KMS-11 (cell line): ENCODE data around the gene KIF27.

Source experiments
- H2AFZ ChIP-seq: fragments of 200-600 bp; sonication (generic); 2 replicates; pipeline ENCODE4 v1.6.1; 2016; ENCODE audit warnings: antibody characterized with exemption, mixed run types, low read depth
- H3K27ac ChIP-seq: fragments of 200-600 bp; sonication (generic); 2 replicates; pipeline ENCODE4 v1.6.1; 2016; ENCODE audit warnings: mild to moderate bottlenecking, mixed run types
- H3K27me3 ChIP-seq: fragments of 200-600 bp; sonication (generic); 2 replicates; pipeline ENCODE4 v1.6.1; 2017; ENCODE audit warnings: mild to moderate bottlenecking, low read depth, mixed run types, moderate library complexity; ENCODE audit not compliant: insufficient read depth
- H3K36me3 ChIP-seq: fragments of 200-600 bp; sonication (generic); 2 replicates; pipeline ENCODE4 v1.6.1; 2017; ENCODE audit warnings: mild to moderate bottlenecking, mixed run types; ENCODE audit not compliant: insufficient read depth
- H3K4me1 ChIP-seq: fragments of 200-600 bp; sonication (generic); 2 replicates; pipeline ENCODE4 v1.6.1; 2016; ENCODE audit warnings: mild to moderate bottlenecking, low read depth, mixed run types; ENCODE audit not compliant: poor library complexity, severe bottlenecking
- H3K4me2 ChIP-seq: fragments of 200-600 bp; sonication (generic); 2 replicates; pipeline ENCODE4 v1.7.0; 2016; ENCODE audit warnings: mild to moderate bottlenecking, mixed run types
- H3K4me3 ChIP-seq: fragments of 200-600 bp; sonication (generic); IDR thresholded peaks from 2 replicates; pipeline ENCODE4 v1.6.1; 2017; ENCODE audit warnings: low read depth, low read length, mixed read lengths; ENCODE audit not compliant: insufficient read depth
- H3K79me2 ChIP-seq: fragments of 200-600 bp; sonication (generic); 2 replicates; pipeline ENCODE4 v1.6.1; 2016; ENCODE audit warnings: low read depth, mixed run types; ENCODE audit not compliant: insufficient read depth
- H3K9ac ChIP-seq: fragments of 200-600 bp; sonication (generic); 2 replicates; pipeline ENCODE4 v1.6.1; 2016; ENCODE audit warnings: mild to moderate bottlenecking, mixed run types
- H4K20me1 ChIP-seq: fragments of 200-600 bp; sonication (generic); 2 replicates; pipeline ENCODE4 v1.6.1; 2016; ENCODE audit warnings: mild to moderate bottlenecking, mixed run types; ENCODE audit not compliant: insufficient read depth
- TF ChIP-seq, protein P1 (sequence below): fragments of 200-600 bp; sonication (generic); conservative IDR thresholded peaks from 2 replicates; pipeline ENCODE4 v1.6.1; 2017; ENCODE audit warnings: low read depth, mild to moderate bottlenecking, antibody characterized with exemption, low read length, moderate library complexity, mixed read lengths

KIF27 gene, protein sequence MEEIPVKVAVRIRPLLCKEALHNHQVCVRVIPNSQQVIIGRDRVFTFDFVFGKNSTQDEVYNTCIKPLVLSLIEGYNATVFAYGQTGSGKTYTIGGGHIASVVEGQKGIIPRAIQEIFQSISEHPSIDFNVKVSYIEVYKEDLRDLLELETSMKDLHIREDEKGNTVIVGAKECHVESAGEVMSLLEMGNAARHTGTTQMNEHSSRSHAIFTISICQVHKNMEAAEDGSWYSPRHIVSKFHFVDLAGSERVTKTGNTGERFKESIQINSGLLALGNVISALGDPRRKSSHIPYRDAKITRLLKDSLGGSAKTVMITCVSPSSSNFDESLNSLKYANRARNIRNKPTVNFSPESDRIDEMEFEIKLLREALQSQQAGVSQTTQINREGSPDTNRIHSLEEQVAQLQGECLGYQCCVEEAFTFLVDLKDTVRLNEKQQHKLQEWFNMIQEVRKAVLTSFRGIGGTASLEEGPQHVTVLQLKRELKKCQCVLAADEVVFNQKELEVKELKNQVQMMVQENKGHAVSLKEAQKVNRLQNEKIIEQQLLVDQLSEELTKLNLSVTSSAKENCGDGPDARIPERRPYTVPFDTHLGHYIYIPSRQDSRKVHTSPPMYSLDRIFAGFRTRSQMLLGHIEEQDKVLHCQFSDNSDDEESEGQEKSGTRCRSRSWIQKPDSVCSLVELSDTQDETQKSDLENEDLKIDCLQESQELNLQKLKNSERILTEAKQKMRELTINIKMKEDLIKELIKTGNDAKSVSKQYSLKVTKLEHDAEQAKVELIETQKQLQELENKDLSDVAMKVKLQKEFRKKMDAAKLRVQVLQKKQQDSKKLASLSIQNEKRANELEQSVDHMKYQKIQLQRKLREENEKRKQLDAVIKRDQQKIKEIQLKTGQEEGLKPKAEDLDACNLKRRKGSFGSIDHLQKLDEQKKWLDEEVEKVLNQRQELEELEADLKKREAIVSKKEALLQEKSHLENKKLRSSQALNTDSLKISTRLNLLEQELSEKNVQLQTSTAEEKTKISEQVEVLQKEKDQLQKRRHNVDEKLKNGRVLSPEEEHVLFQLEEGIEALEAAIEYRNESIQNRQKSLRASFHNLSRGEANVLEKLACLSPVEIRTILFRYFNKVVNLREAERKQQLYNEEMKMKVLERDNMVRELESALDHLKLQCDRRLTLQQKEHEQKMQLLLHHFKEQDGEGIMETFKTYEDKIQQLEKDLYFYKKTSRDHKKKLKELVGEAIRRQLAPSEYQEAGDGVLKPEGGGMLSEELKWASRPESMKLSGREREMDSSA (N-terminal part only)

DNA sequence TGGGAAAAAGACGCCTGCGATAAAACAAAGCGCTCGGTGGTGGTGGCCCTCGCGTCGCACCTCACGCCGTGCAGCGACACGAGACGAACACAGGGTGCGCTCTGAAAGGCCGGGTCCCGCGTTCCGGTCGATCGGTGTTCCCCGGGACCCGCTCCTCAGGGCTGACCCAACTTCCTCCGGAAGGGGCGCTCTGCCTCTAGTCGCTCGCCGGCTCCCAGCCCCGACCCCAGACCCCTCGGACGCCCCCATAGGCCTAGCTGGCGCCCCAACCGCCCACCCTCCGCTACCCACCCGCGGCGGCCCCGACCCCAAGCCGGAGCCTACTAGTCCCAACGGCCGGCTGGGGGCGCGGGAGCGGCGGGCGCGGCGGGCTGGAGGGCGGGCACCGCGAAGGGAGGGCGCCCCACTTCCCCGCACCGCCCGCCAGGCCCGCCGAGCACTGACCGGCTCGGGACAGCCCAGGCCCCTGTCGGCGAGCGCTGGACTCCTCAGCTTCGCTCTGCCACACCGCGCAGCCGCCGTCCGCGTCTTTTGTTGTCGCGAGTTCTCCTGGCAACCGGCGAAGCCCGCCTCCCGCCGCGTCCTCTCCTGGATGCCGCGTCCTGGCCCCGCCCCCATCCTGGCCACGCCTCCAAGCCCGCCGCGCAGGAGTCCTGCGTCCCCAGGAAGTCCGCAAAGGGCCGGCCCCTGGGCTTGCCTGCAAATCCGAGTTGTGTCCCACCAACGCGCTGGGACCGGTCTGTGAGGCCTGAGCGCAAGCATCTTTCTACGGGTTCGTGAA is at the start of gene KIF27:
KIF27 (minus strand) TSS at position 506 of the 781 bp plus-strand sequence. CDS start 5,841 bp downstream, outside the sequence.
- no peaks in the 10 kb centered on the region for H3K79me2 ChIP-seq
- no peaks in the 10 kb centered on the region for H4K20me1 ChIP-seq
- no peaks in the 10 kb centered on the region for H3K36me3 ChIP-seq
- H3K4me3 ChIP-seq: no peak within 1 kb of the TSS
- H3K27me3 ChIP-seq: no peaks in the 10 kb centered on the region
- peak within 1 kb of the TSS; percentile 94 for H3K9ac ChIP-seq
- peak within 1 kb of the TSS; percentile 97 for H3K4me2 ChIP-seq
- H3K4me1 ChIP-seq: peaks cover 18% of the 10 kb centered on the region
- TF ChIP-seq, protein P1, sequence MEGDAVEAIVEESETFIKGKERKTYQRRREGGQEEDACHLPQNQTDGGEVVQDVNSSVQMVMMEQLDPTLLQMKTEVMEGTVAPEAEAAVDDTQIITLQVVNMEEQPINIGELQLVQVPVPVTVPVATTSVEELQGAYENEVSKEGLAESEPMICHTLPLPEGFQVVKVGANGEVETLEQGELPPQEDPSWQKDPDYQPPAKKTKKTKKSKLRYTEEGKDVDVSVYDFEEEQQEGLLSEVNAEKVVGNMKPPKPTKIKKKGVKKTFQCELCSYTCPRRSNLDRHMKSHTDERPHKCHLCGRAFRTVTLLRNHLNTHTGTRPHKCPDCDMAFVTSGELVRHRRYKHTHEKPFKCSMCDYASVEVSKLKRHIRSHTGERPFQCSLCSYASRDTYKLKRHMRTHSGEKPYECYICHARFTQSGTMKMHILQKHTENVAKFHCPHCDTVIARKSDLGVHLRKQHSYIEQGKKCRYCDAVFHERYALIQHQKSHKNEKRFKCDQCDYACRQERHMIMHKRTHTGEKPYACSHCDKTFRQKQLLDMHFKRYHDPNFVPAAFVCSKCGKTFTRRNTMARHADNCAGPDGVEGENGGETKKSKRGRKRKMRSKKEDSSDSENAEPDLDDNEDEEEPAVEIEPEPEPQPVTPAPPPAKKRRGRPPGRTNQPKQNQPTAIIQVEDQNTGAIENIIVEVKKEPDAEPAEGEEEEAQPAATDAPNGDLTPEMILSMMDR: peak; percentile 41
- peak within 1 kb of the TSS; percentile 87 for H2AFZ ChIP-seq
- H3K27ac ChIP-seq: peak within 1 kb of the TSS; percentile 94

DNA sequence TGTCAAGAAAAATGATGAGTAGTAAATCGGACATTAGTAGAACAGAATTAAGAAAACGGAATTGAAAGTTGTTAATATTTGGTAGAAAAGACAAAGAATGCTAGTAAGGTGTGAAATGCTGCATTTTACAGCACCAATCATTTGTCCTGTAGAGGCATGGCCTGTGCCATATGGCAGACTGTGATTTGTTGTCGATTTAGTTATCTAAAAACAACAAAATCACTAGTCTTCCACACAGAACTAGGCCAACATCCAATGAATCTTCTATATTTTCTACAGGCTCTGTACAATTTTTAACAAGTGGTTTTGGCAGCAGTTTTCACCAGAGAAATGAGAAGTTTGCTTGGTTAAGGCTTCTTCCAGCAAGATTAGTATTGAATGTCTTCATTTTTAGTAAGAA is 48.4 kb upstream of the KIF27 start:
- no peak overlapping the region for H3K27ac ChIP-seq
- peaks cover 43% of the 10 kb centered on the region for H3K79me2 ChIP-seq
- peaks cover 32% of the 10 kb centered on the region for H4K20me1 ChIP-seq
- no peaks in the 10 kb centered on the region for H3K27me3 ChIP-seq
- no peak overlapping the region for H3K4me2 ChIP-seq
- H2AFZ ChIP-seq: no peak overlapping the region
- H3K36me3 ChIP-seq: peaks cover 49% of the 10 kb centered on the region; the same call in 1 of the 2 replicates
- peaks cover 12% of the 10 kb centered on the region for H3K4me1 ChIP-seq
- TF ChIP-seq, protein P1: no peak
- no peak overlapping the region for H3K4me3 ChIP-seq
- H3K9ac ChIP-seq: no peak overlapping the region

DNA sequence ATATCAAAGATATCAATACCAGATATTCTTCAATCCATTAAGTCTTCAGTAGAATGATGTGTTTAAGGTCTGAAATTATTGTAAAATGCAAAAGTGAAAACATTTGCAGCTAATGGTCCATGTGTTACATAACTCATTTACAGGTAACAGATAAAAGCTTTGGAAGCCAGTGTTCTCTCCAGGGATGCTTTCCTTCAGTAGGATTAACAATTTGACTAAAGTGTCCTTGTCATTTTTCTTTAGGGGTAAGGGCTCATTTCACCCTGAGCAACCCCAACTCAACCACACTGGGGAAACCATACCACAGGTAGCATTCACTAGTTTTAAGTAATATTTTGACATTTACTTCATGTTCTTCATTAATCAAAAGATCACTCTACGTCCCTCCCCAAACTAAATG is 45.8 kb upstream of the KIF27 start:
- Histone ChIP-seq H4K20me1 (peaks cover 8% of the 10 kb centered on the region), H3K79me2 (peaks cover 19% of the 10 kb centered on the region), H3K27ac (no peak overlapping the region; the same call in 1 of the 2 replicates), H3K9ac (no peak overlapping the region), H3K4me1 (peaks cover 8% of the 10 kb centered on the region), H3K27me3 (no peaks in the 10 kb centered on the region), H2AFZ (no peak overlapping the region), H3K36me3 (peaks cover 26% of the 10 kb centered on the region; the same call in 1 of the 2 replicates), H3K4me3 (no peak overlapping the region), H3K4me2 (no peak overlapping the region)
- TF ChIP-seq, protein P1: no peak
